ENCODE results near the gene SPRING1. TPM values are rescaled to one million over a fixed set of nuclear protein-coding genes. Genes with fewer than 3 reads are reported as not detected.

Gene SPRING1
- polyA plus RNA-seq, 2 donors = 7.8 to 10.1 TPM

DNA sequence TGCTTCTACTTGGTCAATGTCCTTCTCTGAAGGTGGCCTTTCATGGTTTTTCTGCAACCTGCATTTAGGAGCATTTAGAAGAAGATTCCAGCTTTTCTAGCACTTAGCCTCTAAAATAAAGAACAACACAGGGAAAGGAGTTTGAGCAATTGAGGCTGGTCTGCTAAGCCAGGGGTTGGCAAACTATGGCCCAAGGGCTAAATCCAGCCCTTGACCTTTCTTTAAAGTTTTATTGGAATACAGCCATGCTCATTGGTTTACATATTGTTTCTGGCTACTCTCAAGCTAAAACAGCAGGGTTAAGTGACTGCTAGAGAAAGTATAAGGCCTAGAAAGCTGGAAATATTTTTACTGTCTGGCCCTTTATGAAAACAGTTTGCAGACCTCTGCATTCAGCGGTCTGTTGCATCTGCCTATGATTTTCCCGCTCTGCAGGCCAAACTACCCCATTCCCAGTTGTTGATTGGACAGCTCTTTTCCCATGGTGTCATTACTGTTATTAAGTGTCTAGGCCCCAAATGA is 39.3 kb downstream of the SPRING1 start:
- WGBS, 2 donors = 60 to 75% methylated on average over 2 of the region's 2 CpGs
- no peaks in the 10 kb centered on the region for H3K27me3 ChIP-seq (ENCODE audit: control insufficient read depth in 1 of 2, insufficient read depth in 2 of 2, low read length in 2 of 2)
- H3K4me3 ChIP-seq (ENCODE audit: low read depth in 1 of 2, low read length in 2 of 2) = no peak overlapping the region
- H3K36me3 ChIP-seq (ENCODE audit: control insufficient read depth in 2 of 2, insufficient read depth in 2 of 2, low read length in 1 of 2) = no peaks in the 10 kb centered on the region
- H3K9me3 ChIP-seq (ENCODE audit: control insufficient read depth in 2 of 2, insufficient read depth in 1 of 2, low read depth in 1 of 2, low read length in 1 of 2) = no peaks in the 10 kb centered on the region
- H3K4me1 ChIP-seq (ENCODE audit: control insufficient read depth in 2 of 2, insufficient read depth in 2 of 2, low read length in 1 of 2) = peaks cover 2 to 8% of the 10 kb centered on the region in 2 donors
- no peak overlapping the region for H3K27ac ChIP-seq (ENCODE audit: low read depth in 2 of 2, low read length in 1 of 2)

DNA sequence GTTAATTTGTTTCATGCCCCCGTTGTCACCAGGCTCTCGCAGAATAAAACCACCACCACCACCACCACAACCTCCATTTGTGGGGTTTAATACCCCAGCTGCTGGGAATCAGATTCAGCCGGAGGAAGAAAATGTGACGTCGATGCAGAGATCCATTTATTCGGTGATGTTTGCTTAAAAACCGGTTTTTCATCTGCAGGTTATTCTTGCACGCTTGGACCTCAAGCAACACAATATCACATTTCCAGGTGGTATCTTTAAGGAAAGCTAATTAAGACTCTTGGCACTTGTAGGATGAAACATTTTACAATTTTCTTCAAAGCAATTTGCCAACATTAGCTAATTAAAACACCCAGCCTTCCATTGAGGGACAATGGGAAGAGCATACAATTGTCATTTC is 39.8 kb downstream of the SPRING1 start:
- peaks cover 3 to 12% of the 10 kb centered on the region in 2 donors for H3K4me1 ChIP-seq (ENCODE audit: control insufficient read depth in 2 of 2, insufficient read depth in 2 of 2, low read length in 1 of 2)
- H3K4me3 ChIP-seq (ENCODE audit: low read depth in 1 of 2, low read length in 2 of 2) = no peak overlapping the region
- no peak overlapping the region for H3K27ac ChIP-seq (ENCODE audit: low read depth in 2 of 2, low read length in 1 of 2)
- no peaks in the 10 kb centered on the region for H3K27me3 ChIP-seq (ENCODE audit: control insufficient read depth in 1 of 2, insufficient read depth in 2 of 2, low read length in 2 of 2)
- H3K9me3 ChIP-seq (ENCODE audit: control insufficient read depth in 2 of 2, insufficient read depth in 1 of 2, low read depth in 1 of 2, low read length in 1 of 2) = no peaks in the 10 kb centered on the region
- 45 to 49% methylated on average over 8 of the region's 8 CpGs for WGBS, 2 donors
- H3K36me3 ChIP-seq (ENCODE audit: control insufficient read depth in 2 of 2, insufficient read depth in 2 of 2, low read length in 1 of 2) = no peaks in the 10 kb centered on the region

DNA sequence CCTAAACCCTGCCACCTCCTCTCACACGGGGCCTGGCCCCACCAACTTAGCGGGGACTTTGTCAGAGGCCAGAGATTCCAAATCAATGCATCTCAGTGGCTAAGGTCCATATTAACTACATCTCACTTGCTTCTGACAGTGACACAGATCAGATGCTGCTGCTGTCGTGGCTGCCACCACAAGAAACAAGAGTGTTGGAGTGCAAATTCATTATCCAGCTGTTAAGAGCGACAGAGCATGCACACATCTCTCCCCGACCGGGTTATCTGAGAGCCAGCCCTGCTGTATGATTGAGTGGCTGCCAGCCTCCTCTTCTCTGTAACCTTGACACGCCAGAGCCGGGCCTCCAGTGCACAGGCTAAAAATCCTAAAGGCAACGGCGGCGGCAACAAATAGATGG is 40.2 kb downstream of the SPRING1 start:
- 43 to 46% methylated on average over 11 of the region's 11 CpGs for WGBS, 2 donors
- no peak overlapping the region for H3K4me3 ChIP-seq (ENCODE audit: low read depth in 1 of 2, low read length in 2 of 2)

DNA sequence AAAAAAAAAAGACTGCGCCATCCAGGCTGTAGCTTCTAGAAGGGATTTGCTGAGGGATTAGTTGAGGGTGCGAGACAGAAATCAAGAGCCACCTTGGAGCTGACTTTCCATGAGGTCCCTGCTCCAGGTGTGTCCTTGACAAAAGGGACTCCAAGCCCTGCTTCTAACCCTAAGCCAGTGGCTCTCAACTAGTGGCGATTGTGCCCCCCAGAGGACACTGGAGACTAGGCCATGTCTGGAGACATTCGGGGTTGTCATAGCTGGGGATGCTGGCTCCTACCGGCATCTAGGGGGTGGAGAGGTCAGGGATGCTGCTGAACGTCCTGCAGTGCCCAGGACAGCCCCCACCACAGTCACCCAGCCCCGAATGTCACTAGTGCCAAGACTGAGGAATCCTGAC is 40.6 kb downstream of the SPRING1 start:
- H3K4me3 ChIP-seq (ENCODE audit: low read depth in 1 of 2, low read length in 2 of 2) = no peak overlapping the region
- no peaks in the 10 kb centered on the region for H3K36me3 ChIP-seq (ENCODE audit: control insufficient read depth in 2 of 2, insufficient read depth in 2 of 2, low read length in 1 of 2)
- WGBS, 2 donors = 62 to 72% methylated on average over 7 of the region's 7 CpGs
- H3K4me1 ChIP-seq (ENCODE audit: control insufficient read depth in 2 of 2, insufficient read depth in 2 of 2, low read length in 1 of 2) = peaks cover 3 to 12% of the 10 kb centered on the region in 2 donors
- no peaks in the 10 kb centered on the region for H3K9me3 ChIP-seq (ENCODE audit: control insufficient read depth in 2 of 2, insufficient read depth in 1 of 2, low read depth in 1 of 2, low read length in 1 of 2)
- H3K27me3 ChIP-seq (ENCODE audit: control insufficient read depth in 1 of 2, insufficient read depth in 2 of 2, low read length in 2 of 2) = no peaks in the 10 kb centered on the region
- no peak overlapping the region for H3K27ac ChIP-seq (ENCODE audit: low read depth in 2 of 2, low read length in 1 of 2)

More for the DNA sequence above, 40.2 kb downstream of the SPRING1 start:
- Histone ChIP-seq H3K9me3 (ENCODE audit: control insufficient read depth in 2 of 2, insufficient read depth in 1 of 2, low read depth in 1 of 2, low read length in 1 of 2) (no peaks in the 10 kb centered on the region), H3K4me1 (ENCODE audit: control insufficient read depth in 2 of 2, insufficient read depth in 2 of 2, low read length in 1 of 2) (peaks cover 3 to 12% of the 10 kb centered on the region in 2 donors), H3K27me3 (ENCODE audit: control insufficient read depth in 1 of 2, insufficient read depth in 2 of 2, low read length in 2 of 2) (no peaks in the 10 kb centered on the region), H3K27ac (ENCODE audit: low read depth in 2 of 2, low read length in 1 of 2) (no peak overlapping the region), H3K36me3 (ENCODE audit: control insufficient read depth in 2 of 2, insufficient read depth in 2 of 2, low read length in 1 of 2) (no peaks in the 10 kb centered on the region)

DNA sequence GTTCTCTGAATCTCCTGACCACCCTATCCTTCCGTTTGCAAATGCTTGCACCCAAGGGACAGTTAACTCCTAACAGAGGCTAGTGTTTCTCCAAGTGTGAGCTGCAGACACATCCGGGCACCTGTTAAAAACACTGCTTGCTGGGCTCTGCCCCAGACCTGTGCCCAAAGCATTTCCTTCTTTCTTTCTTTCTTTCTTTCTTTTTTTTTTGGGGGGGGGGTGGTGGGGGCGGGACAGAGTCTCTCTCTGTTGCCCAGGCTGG is 42.5 kb downstream of the SPRING1 start:
- Histone ChIP-seq H3K4me3 (ENCODE audit: low read depth in 1 of 2, low read length in 2 of 2) (no peak overlapping the region), H3K27me3 (ENCODE audit: control insufficient read depth in 1 of 2, insufficient read depth in 2 of 2, low read length in 2 of 2) (peaks cover 0 to 3% of the 10 kb centered on the region in 2 donors), H3K27ac (ENCODE audit: low read depth in 2 of 2, low read length in 1 of 2) (no peak overlapping the region), H3K4me1 (ENCODE audit: control insufficient read depth in 2 of 2, insufficient read depth in 2 of 2, low read length in 1 of 2) (peaks cover 3 to 12% of the 10 kb centered on the region in 2 donors), H3K9me3 (ENCODE audit: control insufficient read depth in 2 of 2, insufficient read depth in 1 of 2, low read depth in 1 of 2, low read length in 1 of 2) (no peaks in the 10 kb centered on the region), H3K36me3 (ENCODE audit: control insufficient read depth in 2 of 2, insufficient read depth in 2 of 2, low read length in 1 of 2) (no peaks in the 10 kb centered on the region)
- 70 to 71% methylated on average over 3 of the region's 3 CpGs for WGBS, 2 donors

DNA sequence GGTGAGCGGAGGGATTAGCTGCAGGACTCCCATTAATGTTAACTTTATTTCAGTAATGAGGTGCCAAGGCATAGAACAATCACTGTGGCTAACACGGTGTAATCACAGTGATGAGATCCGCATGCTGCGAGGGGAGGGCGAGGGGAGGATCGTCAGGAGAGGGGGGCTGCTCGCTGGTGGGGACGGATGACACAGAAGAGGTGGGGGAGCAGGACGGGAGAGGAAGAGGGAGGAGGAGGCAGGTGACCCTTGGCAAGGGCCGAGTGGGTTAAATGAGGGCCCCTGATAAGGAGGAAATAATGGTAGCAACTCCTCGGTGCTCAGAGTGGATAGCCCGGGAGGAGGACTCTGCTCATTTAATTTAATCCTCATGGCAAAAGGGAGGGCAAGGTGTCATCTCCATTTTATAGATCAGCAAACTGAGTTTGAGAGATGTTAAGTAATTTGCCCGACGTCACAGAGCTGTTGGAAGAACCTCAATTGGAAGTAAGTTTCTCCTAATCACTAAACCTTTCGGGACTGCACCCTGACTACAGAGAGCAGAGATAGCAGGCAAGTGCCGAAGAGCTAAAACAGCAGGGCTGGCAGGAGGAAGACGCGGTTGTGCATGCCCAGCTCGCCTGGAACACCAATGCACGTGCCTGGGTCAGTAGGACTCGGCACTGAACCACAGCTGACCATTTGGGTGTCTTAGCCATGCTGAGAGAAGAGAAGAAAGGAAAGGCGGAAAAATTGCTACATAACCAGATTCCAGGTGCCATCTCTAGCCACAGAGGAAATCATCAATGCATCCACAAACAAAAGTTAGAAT is 43.0 kb downstream of the SPRING1 start:
- no peak overlapping the region for H3K4me3 ChIP-seq (ENCODE audit: low read depth in 1 of 2, low read length in 2 of 2)
- peaks cover 3 to 12% of the 10 kb centered on the region in 2 donors for H3K4me1 ChIP-seq (ENCODE audit: control insufficient read depth in 2 of 2, insufficient read depth in 2 of 2, low read length in 1 of 2)
- no peak overlapping the region for H3K27ac ChIP-seq (ENCODE audit: low read depth in 2 of 2, low read length in 1 of 2)
- peaks cover 0 to 3% of the 10 kb centered on the region in 2 donors for H3K27me3 ChIP-seq (ENCODE audit: control insufficient read depth in 1 of 2, insufficient read depth in 2 of 2, low read length in 2 of 2)
- no peaks in the 10 kb centered on the region for H3K36me3 ChIP-seq (ENCODE audit: control insufficient read depth in 2 of 2, insufficient read depth in 2 of 2, low read length in 1 of 2)
- 76 to 84% methylated on average over 22 of the region's 22 CpGs for WGBS, 2 donors
- no peaks in the 10 kb centered on the region for H3K9me3 ChIP-seq (ENCODE audit: control insufficient read depth in 2 of 2, insufficient read depth in 1 of 2, low read depth in 1 of 2, low read length in 1 of 2)

DNA sequence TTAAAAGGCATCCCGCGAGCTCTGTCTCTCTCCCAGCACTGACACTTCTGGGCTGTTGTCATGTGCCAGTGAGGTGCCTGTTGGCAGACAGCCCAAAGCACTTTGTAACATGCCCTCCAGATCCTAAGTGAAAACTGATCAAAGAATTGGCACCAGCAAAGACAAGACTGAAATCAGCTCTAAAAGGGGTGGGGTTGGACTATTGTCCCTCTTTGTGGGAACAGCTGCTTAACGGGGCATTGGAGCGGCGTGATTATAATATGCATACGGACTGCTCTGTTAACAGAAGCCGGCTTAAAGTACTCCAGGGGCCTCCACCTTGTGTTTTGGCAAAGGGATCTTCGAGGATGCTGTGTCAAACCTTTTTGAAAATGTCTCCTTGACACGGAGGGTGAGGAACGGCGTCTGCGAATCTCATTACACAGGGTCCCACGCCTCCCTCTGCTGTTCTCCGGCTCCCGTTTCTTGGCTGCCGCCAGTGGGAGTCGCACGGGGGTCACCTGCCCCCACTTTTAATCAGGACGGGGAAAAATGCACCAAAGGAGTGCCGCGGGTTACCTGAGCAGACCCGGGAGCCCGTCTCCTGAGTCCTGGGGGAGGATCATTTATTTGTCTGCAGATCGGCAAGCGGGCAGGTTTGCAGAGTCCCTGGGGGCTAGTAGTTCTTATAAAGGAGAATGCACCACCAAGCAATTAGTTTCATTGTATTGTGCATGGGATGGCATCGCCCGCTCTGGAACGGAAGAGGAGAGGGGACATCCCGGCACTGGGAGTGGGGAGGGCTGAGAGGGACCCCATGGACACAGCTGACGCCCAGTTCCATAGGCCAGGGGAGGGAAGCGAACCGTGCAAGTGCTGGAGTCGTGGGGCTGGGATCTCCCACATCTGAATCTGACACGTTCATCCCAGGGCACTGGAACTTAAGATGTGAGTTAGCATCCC is 44.3 kb downstream of the SPRING1 start:
- Histone ChIP-seq H3K27me3 (ENCODE audit: control insufficient read depth in 1 of 2, insufficient read depth in 2 of 2, low read length in 2 of 2) (peaks cover 0 to 3% of the 10 kb centered on the region in 2 donors), H3K4me3 (ENCODE audit: low read depth in 1 of 2, low read length in 2 of 2) (no peak overlapping the region), H3K4me1 (ENCODE audit: control insufficient read depth in 2 of 2, insufficient read depth in 2 of 2, low read length in 1 of 2) (peaks cover 3 to 12% of the 10 kb centered on the region in 2 donors), H3K36me3 (ENCODE audit: control insufficient read depth in 2 of 2, insufficient read depth in 2 of 2, low read length in 1 of 2) (no peaks in the 10 kb centered on the region), H3K27ac (ENCODE audit: low read depth in 2 of 2, low read length in 1 of 2) (no peak overlapping the region), H3K9me3 (ENCODE audit: control insufficient read depth in 2 of 2, insufficient read depth in 1 of 2, low read depth in 1 of 2, low read length in 1 of 2) (no peaks in the 10 kb centered on the region)
- WGBS, 2 donors = 19 to 22% methylated on average over 34 of the region's 34 CpGs

DNA sequence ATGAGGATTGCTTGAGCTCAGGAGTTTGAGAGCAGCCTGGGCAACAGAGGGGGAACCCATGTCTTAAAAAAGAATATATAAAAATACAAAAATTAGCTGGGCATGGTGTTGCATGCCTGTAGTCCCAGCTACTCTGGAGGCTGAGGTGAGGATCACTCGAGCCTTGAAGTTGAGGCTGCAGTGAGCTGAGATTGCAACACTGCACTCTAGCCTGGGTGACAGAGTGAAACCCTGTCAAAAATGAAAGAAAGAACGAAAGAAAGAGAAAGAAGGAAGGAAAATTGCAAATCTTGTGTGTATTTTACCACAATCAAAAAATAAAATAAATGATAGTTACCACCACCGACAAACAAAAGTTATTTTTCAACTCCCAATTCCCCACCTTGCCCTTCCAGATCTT is 45.3 kb downstream of the SPRING1 start:
- H3K4me3 ChIP-seq (ENCODE audit: low read depth in 1 of 2, low read length in 2 of 2) = no peak overlapping the region
- H3K27me3 ChIP-seq (ENCODE audit: control insufficient read depth in 1 of 2, insufficient read depth in 2 of 2, low read length in 2 of 2) = peaks cover 0 to 3% of the 10 kb centered on the region in 2 donors
- WGBS, 2 donors = 61 to 64% methylated on average over 3 of the region's 3 CpGs
- peaks cover 3 to 12% of the 10 kb centered on the region in 2 donors for H3K4me1 ChIP-seq (ENCODE audit: control insufficient read depth in 2 of 2, insufficient read depth in 2 of 2, low read length in 1 of 2)
- H3K27ac ChIP-seq (ENCODE audit: low read depth in 2 of 2, low read length in 1 of 2) = no peak overlapping the region
- H3K36me3 ChIP-seq (ENCODE audit: control insufficient read depth in 2 of 2, insufficient read depth in 2 of 2, low read length in 1 of 2) = no peaks in the 10 kb centered on the region
- H3K9me3 ChIP-seq (ENCODE audit: control insufficient read depth in 2 of 2, insufficient read depth in 1 of 2, low read depth in 1 of 2, low read length in 1 of 2) = no peaks in the 10 kb centered on the region

DNA sequence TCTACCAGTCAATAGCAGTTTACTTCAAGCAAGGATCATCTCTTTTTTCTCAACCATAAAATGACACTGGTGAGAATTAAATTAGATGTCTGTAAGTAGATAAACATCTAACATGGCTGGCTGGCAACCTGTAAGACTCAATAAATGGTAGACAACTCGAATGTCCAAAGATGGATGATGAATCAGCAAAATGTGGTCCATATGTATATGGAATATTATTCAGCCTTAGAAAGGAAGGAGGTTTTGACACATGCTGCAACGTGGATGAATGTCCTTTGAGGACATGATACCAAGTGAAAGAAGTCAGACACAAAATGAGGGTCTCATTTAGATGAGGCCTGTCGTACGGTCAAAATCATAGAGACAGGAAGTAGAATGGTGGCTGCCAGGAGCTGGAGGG is 46.2 kb downstream of the SPRING1 start:
- no peaks in the 10 kb centered on the region for H3K9me3 ChIP-seq (ENCODE audit: control insufficient read depth in 2 of 2, insufficient read depth in 1 of 2, low read depth in 1 of 2, low read length in 1 of 2)
- no peak overlapping the region for H3K4me3 ChIP-seq (ENCODE audit: low read depth in 1 of 2, low read length in 2 of 2)
- no peaks in the 10 kb centered on the region for H3K36me3 ChIP-seq (ENCODE audit: control insufficient read depth in 2 of 2, insufficient read depth in 2 of 2, low read length in 1 of 2)
- peaks cover 0 to 3% of the 10 kb centered on the region in 2 donors for H3K27me3 ChIP-seq (ENCODE audit: control insufficient read depth in 1 of 2, insufficient read depth in 2 of 2, low read length in 2 of 2)
- H3K4me1 ChIP-seq (ENCODE audit: control insufficient read depth in 2 of 2, insufficient read depth in 2 of 2, low read length in 1 of 2) = peaks cover 3 to 7% of the 10 kb centered on the region in 2 donors
- no peak overlapping the region for H3K27ac ChIP-seq (ENCODE audit: low read depth in 2 of 2, low read length in 1 of 2)
- 85 to 90% methylated on average over 4 of the region's 4 CpGs for WGBS, 2 donors
